HEK293 (cell line): ENCODE measurements around the gene TP53BP1.

Experiments used
- CTCF ChIA-PET: fragments of 350-600 bp; formaldehyde crosslinking; extraction: SDS; loops from one replicate; lab custom pipeline; 2021; ENCODE audit warnings: antibody characterized with exemption; lab: Yijun Ruan, JAX
- POLR2A ChIA-PET: fragments of 300-600 bp; formaldehyde crosslinking; extraction: SDS; loops from one replicate; lab custom pipeline; 2020; ENCODE audit warnings: antibody characterized with exemption, inconsistent platforms; lab: Yijun Ruan, JAX
- H3K27ac ChIP-seq: fragments of 200-500 bp; sonication (Bioruptor generic); 2 replicates; pipeline ENCODE4 v1.5.1; 2014; ENCODE audit warnings: low read depth, low read length, control low read depth, inconsistent platforms; ENCODE audit errors: extremely low read depth
- H3K36me3 ChIP-seq, 2 experiments: fragments of 200-500 bp in 1 of 2; sonication (Bioruptor generic) in 1 of 2; 1 replicate in 1 of 2; 2 replicates in 1 of 2; pipeline ENCODE4 v1.5.1; 2014 to 2017; ENCODE audit warnings: inconsistent platforms in 2 of 2, low read length in 2 of 2; ENCODE audit not compliant: control insufficient read depth in 2 of 2, insufficient read depth in 1 of 2
- H3K4me1 ChIP-seq: fragments of 200-500 bp; sonication (Bioruptor generic); 2 replicates; pipeline ENCODE4 v1.5.1; 2014; ENCODE audit warnings: mild to moderate bottlenecking, low read length, inconsistent platforms; ENCODE audit not compliant: control insufficient read depth, insufficient read depth
- H3K4me3 ChIP-seq: 2 replicates; pipeline ENCODE4 v1.5.1; 2011; ENCODE audit warnings: low read depth, mild to moderate bottlenecking, control low read depth, low read length, moderate library complexity
- H3K9me3 ChIP-seq: fragments of 200-500 bp; sonication (Bioruptor generic); 2 replicates; pipeline ENCODE4 v1.5.1; 2014; ENCODE audit warnings: low read depth, low read length, inconsistent platforms; ENCODE audit not compliant: control insufficient read depth, insufficient read depth
- BCL11B ChIP-seq: fragments of 450-650 bp; formaldehyde crosslinking; IDR thresholded peaks from 2 replicates; pipeline ENCODE4 v1.5.1; 2016; ENCODE audit warnings: low read depth, missing biosample characterization, missing genetic modification characterization
- GLI2 ChIP-seq: fragments of 450-650 bp; formaldehyde crosslinking; IDR thresholded peaks from 2 replicates; pipeline ENCODE4; 2017; ENCODE audit warnings: missing biosample characterization, missing genetic modification characterization, low read depth, borderline replicate concordance
- GLIS1 ChIP-seq: fragments of 450-650 bp; formaldehyde crosslinking; IDR thresholded peaks from 2 replicates; pipeline ENCODE4 v1.5.1; 2016; ENCODE audit warnings: missing biosample characterization, missing genetic modification characterization
- KLF16 ChIP-seq: fragments of 450-650 bp; formaldehyde crosslinking; IDR thresholded peaks from 2 replicates; pipeline ENCODE4 v1.5.1; 2017; ENCODE audit warnings: missing biosample characterization, missing genetic modification characterization
- KLF9 ChIP-seq: fragments of 450-650 bp; formaldehyde crosslinking; IDR thresholded peaks from 2 replicates; pipeline ENCODE4 v1.5.1; 2016; ENCODE audit warnings: missing biosample characterization, missing genetic modification characterization, low read depth
- SCRT2 ChIP-seq: fragments of 450-650 bp; formaldehyde crosslinking; IDR thresholded peaks from 2 replicates; pipeline ENCODE4 v1.5.1; 2016; ENCODE audit warnings: missing biosample characterization, missing genetic modification characterization
- ZBTB1 ChIP-seq: fragments of 450-650 bp; formaldehyde crosslinking; IDR thresholded peaks from 2 replicates; pipeline ENCODE4 v1.5.1; 2016; ENCODE audit warnings: missing biosample characterization, missing genetic modification characterization
- ZBTB17 ChIP-seq: fragments of 450-650 bp; formaldehyde crosslinking; IDR thresholded peaks from 2 replicates; pipeline ENCODE4 v1.5.1; 2016; ENCODE audit warnings: missing biosample characterization, missing genetic modification characterization
- ZNF324 ChIP-seq: fragments of 450-650 bp; formaldehyde crosslinking; IDR thresholded peaks from 2 replicates; pipeline ENCODE4 v1.5.1; 2016; ENCODE audit warnings: missing biosample characterization, missing genetic modification characterization
- ZNF416 ChIP-seq: fragments of 450-650 bp; formaldehyde crosslinking; IDR thresholded peaks from 2 replicates; pipeline ENCODE4 v1.5.1; 2016; ENCODE audit warnings: missing biosample characterization, missing genetic modification characterization
- ZNF501 ChIP-seq: fragments of 450-650 bp; formaldehyde crosslinking; IDR thresholded peaks from 2 replicates; pipeline ENCODE4 v1.5.1; 2016; ENCODE audit warnings: missing biosample characterization, missing genetic modification characterization
- ZNF544 ChIP-seq: fragments of 450-650 bp; formaldehyde crosslinking; IDR thresholded peaks from 2 replicates; pipeline ENCODE4 v1.5.0; 2017; ENCODE audit warnings: missing biosample characterization, missing genetic modification characterization
- ZNF610 ChIP-seq: fragments of 450-650 bp; formaldehyde crosslinking; IDR thresholded peaks from 2 replicates; pipeline ENCODE4 v1.5.1; 2016; ENCODE audit warnings: missing biosample characterization, missing genetic modification characterization, borderline replicate concordance
- ZNF791 ChIP-seq: fragments of 450-650 bp; formaldehyde crosslinking; IDR thresholded peaks from 2 replicates; pipeline ENCODE4 v1.5.1; 2016; ENCODE audit warnings: missing biosample characterization, missing genetic modification characterization
- TF ChIP-seq, protein P1 (sequence below): fragments of 450-650 bp; formaldehyde crosslinking; IDR thresholded peaks from 2 replicates; pipeline ENCODE4 v1.5.1; 2016; ENCODE audit warnings: missing biosample characterization, missing genetic modification characterization
- TF ChIP-seq, protein P2 (sequence below): fragments of 450-650 bp; formaldehyde crosslinking; IDR thresholded peaks from 2 replicates; pipeline ENCODE4 v1.5.1; 2016; ENCODE audit warnings: missing biosample characterization, missing genetic modification characterization
- TF ChIP-seq, protein P3 (sequence below): fragments of 450-650 bp; formaldehyde crosslinking; IDR thresholded peaks from 2 replicates; pipeline ENCODE4 v1.5.1; 2016; ENCODE audit warnings: missing biosample characterization, missing genetic modification characterization
- TF ChIP-seq, protein P4 (sequence below): fragments of 450-650 bp; formaldehyde crosslinking; IDR thresholded peaks from 2 replicates; pipeline ENCODE4 v1.5.1; 2016; ENCODE audit warnings: missing biosample characterization, missing genetic modification characterization

Gene TP53BP1

DNA sequence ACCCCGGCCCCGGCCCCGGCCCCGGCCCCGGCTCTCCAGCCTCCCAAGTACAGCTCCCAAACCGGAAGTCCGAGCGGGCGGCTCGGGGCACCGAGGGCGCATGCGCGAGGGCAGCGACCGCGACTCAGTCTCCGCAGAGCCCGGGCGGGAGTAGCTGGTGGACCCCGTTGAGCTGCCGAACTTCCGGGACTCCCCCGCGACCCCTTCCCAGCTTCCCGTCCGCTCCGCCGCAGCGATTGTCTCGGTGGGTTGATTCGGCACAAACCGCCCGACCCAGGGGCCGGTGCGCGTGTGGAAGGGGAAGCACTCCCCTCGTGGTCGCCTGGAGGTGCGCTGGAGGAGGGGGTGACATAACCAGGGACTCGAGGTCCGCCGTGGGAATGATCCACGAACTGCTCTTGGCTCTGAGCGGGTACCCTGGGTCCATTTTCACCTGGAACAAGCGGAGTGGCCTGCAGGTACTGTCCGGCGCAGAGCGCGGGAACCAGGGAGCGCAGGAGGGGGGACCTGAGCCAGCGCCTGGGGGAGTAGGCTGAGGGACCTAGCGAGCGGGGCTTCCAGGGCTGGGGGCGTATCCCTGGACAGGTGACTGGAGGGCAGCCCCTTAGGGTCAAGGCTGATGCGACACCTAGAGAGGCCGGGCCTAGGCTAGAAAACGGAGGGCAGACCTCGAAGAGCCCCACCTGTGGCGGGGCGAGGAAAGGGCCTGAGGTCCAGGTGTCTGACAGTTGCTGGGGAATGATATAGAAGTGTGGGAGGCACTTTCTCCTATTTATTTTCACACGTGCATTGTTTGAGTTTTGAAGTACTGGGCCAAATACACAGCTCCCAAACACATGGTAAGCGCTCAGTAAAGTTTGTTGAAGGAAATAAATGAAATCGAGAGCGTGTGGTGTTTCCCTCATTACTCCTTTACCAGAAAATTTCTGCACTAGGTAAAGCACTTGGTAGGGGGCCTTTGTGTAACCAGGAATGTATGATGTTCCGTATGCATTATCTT is 121.7 kb downstream of the TP53BP1 start, which contains the start of the genes TUBGCP4 and ZSCAN29 (continued):
- TF ChIP-seq KLF16 (tag by site-specific recombination) (0 out of 2 replicates have a peak, but pooled peaks have one; percentile 23), ZNF501 (tag by site-specific recombination) (no peak), ZNF791 (no peak), ZBTB17 (tag by site-specific recombination) (peak; percentile 41), ZNF416 (tag by site-specific recombination) (no peak), GLIS1 (tag by site-specific recombination) (peak; percentile 3; the same call in 1 of the 2 replicates), SCRT2 (tag by site-specific recombination) (peak; percentile 88), ZBTB1 (no peak), ZNF544 (no peak)
- TF ChIP-seq, protein P1, sequence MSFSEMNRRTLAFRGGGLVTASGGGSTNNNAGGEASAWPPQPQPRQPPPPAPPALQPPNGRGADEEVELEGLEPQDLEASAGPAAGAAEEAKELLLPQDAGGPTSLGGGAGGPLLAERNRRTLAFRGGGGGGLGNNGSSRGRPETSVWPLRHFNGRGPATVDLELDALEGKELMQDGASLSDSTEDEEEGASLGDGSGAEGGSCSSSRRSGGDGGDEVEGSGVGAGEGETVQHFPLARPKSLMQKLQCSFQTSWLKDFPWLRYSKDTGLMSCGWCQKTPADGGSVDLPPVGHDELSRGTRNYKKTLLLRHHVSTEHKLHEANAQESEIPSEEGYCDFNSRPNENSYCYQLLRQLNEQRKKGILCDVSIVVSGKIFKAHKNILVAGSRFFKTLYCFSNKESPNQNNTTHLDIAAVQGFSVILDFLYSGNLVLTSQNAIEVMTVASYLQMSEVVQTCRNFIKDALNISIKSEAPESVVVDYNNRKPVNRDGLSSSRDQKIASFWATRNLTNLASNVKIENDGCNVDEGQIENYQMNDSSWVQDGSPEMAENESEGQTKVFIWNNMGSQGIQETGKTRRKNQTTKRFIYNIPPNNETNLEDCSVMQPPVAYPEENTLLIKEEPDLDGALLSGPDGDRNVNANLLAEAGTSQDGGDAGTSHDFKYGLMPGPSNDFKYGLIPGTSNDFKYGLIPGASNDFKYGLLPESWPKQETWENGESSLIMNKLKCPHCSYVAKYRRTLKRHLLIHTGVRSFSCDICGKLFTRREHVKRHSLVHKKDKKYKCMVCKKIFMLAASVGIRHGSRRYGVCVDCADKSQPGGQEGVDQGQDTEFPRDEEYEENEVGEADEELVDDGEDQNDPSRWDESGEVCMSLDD = peak; percentile 61
- TF ChIP-seq, protein P2, sequence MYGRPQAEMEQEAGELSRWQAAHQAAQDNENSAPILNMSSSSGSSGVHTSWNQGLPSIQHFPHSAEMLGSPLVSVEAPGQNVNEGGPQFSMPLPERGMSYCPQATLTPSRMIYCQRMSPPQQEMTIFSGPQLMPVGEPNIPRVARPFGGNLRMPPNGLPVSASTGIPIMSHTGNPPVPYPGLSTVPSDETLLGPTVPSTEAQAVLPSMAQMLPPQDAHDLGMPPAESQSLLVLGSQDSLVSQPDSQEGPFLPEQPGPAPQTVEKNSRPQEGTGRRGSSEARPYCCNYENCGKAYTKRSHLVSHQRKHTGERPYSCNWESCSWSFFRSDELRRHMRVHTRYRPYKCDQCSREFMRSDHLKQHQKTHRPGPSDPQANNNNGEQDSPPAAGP (tag by site-specific recombination) = no peak
- TF ChIP-seq, all 188 proteins: peak for 30

DNA sequence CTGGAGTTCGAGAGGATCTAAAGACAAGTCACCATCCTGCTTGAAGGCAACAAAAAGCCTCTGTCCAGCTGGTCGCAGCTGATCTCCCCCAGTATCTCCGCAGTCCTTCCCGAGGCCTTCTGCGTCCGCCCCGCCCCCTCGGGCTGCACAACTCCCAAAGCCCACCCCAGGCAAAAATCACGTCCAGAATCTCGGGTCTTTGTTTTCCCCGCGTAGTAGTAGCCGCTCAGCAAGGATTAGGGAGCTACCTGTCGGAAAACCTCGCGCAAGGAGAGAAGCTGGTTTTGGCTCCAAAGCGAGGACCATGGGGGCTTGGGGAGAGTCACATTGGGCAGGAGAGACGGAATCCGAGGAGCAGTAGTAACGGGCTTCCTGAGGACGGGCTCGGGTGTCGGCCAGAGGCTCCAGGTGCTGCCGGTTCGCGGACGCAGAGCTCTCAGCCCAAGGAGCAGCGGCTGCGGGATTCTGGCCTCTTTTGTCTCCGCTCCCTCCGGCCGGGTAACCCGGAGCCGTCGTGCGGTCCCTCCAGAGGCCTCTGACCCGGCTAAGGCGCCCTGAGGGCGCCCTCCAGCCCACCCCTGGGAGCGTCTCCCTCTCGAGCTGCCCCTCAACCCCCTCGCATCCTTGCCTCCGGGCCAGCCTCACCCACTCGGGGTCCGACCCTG is 122.5 kb downstream of the TP53BP1 start:
- ChIA-PET CTCF (interaction anchor here (0.6 to 1.9 kb wide), 6 partner anchors 13 to 406 kb away, joined by 3 to 11 read pairs (median 4); partner anchors contain the start of gene ELL3), POLR2A (interaction anchor here (0.6 to 1.5 kb wide), 3 partner anchors 13 to 46 kb away, joined by 3 to 5 read pairs (median 4); no protein-coding TSS in a partner anchor)
- Histone ChIP-seq H3K36me3 (peaks cover 0 to 35% of the 10 kb centered on the region in 2 experiments; a peak in 1 of 3 replicates), H3K27ac (peak overlapping the region; percentile 86; the same call in 1 of the 2 replicates), H3K9me3 (no peaks in the 10 kb centered on the region), H3K4me3 (peak overlapping the region; percentile 78), H3K4me1 (no peaks in the 10 kb centered on the region)
- TF ChIP-seq KLF9 (tag by site-specific recombination) = peak; percentile 69
- TF ChIP-seq ZNF610 (tag by site-specific recombination) = no peak
- TF ChIP-seq, protein P3, sequence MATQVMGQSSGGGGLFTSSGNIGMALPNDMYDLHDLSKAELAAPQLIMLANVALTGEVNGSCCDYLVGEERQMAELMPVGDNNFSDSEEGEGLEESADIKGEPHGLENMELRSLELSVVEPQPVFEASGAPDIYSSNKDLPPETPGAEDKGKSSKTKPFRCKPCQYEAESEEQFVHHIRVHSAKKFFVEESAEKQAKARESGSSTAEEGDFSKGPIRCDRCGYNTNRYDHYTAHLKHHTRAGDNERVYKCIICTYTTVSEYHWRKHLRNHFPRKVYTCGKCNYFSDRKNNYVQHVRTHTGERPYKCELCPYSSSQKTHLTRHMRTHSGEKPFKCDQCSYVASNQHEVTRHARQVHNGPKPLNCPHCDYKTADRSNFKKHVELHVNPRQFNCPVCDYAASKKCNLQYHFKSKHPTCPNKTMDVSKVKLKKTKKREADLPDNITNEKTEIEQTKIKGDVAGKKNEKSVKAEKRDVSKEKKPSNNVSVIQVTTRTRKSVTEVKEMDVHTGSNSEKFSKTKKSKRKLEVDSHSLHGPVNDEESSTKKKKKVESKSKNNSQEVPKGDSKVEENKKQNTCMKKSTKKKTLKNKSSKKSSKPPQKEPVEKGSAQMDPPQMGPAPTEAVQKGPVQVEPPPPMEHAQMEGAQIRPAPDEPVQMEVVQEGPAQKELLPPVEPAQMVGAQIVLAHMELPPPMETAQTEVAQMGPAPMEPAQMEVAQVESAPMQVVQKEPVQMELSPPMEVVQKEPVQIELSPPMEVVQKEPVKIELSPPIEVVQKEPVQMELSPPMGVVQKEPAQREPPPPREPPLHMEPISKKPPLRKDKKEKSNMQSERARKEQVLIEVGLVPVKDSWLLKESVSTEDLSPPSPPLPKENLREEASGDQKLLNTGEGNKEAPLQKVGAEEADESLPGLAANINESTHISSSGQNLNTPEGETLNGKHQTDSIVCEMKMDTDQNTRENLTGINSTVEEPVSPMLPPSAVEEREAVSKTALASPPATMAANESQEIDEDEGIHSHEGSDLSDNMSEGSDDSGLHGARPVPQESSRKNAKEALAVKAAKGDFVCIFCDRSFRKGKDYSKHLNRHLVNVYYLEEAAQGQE (tag by site-specific recombination) = peak; percentile 76
- TF ChIP-seq, protein P4, sequence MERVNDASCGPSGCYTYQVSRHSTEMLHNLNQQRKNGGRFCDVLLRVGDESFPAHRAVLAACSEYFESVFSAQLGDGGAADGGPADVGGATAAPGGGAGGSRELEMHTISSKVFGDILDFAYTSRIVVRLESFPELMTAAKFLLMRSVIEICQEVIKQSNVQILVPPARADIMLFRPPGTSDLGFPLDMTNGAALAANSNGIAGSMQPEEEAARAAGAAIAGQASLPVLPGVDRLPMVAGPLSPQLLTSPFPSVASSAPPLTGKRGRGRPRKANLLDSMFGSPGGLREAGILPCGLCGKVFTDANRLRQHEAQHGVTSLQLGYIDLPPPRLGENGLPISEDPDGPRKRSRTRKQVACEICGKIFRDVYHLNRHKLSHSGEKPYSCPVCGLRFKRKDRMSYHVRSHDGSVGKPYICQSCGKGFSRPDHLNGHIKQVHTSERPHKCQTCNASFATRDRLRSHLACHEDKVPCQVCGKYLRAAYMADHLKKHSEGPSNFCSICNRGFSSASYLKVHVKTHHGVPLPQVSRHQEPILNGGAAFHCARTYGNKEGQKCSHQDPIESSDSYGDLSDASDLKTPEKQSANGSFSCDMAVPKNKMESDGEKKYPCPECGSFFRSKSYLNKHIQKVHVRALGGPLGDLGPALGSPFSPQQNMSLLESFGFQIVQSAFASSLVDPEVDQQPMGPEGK (tag by site-specific recombination) = peak; percentile 24; the same call in 1 of the 2 replicates
- no peak for TF ChIP-seq GLI2 (tag by site-specific recombination)
- no peak for TF ChIP-seq ZNF324
- TF ChIP-seq BCL11B (tag by site-specific recombination) = peak; percentile 60; the same call in 1 of the 2 replicates
